Esophagus mucosa (tissue), 1 donor: ENCODE measurements around the gene CBFA2T3. TPM values are rescaled to one million over a fixed set of nuclear protein-coding genes. Genes with fewer than 3 reads are reported as not detected.
A peak's percentile ranks its signal among the peaks of the same experiment; 100 is the strongest.
"Not testable (repeated sequence)": the region's sequence is repeated elsewhere in the genome, so short reads cannot be mapped to it uniquely, and the experiment has no call there.

Source experiments
- ATAC-seq: fragments of 200-7000 bp; cut with Tn5 transposase; one replicate; pipeline ENCODE4 v1.9.1; 2020
- total RNA-seq: library from RNA; stranded (reverse); gene quantifications from one replicate; pipeline ENCODE4 v1.2.4, GENCODE V29; 2023
- donor health status: DM: yes; HTN: yes; CAD: no.

The CBFA2T3 gene
- total RNA-seq, 1 donor from 2014 or later, result 1.1 TPM

- ATAC-seq, result no peak
These were observed 35.6 kb upstream of the CBFA2T3 start for GRCh38 chr16:89012622-89012995.

GRCh38 chr16:89011909-89012621, 35.1 kb upstream of the CBFA2T3 start:
- no peak for ATAC-seq

GRCh38 chr16:89010210-89010925, 33.4 kb upstream of the CBFA2T3 start:
- ATAC-seq, result no peak

GRCh38 chr16:89009343-89010209, 32.6 kb upstream of the CBFA2T3 start:
- peak; percentile 67 for ATAC-seq

GRCh38 chr16:89008796-89009195, 31.8 kb upstream of the CBFA2T3 start:
- not testable (repeated sequence) for ATAC-seq

DNA sequence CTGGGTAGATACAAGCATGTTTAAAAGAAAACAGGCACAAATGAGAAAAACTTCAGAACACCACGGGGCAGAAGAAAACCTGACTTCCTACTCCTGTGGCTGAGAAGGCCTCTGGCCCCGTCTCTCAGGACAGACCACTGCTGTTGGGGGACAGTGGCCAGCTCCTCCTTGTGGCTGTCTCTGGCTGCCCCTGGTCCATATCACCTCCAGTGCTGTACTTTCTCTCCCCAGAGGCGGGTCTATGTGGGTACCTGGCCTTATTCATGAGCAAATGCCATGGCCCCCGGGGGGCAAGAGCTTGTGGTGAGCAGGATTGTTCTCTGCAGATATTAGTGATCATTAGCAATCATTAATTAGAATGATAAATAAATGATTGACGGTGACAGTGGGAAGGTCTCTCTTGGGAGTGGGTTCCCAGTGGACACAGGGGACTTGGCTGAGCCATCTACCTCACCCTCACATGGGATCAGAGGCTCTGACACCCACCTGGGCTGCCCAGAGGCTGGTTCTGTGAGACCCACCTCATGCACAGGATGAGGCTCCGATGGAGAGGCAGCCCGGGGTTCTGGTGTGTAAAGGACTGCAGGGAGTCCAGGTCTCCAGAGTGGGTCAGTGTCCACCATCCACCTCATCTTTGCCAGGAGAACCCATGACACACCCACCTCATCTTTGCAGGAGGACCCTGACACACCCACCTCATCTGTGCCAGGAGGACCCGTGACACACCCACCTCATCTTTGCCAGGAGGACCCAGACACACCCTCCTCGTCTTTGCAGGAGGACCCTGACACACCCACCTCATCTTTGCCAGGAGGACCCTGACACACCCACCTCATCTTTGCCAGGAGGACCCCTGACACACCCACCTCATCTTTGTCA, 30.6 kb upstream of the CBFA2T3 start:
- ATAC-seq, result no peak

DNA sequence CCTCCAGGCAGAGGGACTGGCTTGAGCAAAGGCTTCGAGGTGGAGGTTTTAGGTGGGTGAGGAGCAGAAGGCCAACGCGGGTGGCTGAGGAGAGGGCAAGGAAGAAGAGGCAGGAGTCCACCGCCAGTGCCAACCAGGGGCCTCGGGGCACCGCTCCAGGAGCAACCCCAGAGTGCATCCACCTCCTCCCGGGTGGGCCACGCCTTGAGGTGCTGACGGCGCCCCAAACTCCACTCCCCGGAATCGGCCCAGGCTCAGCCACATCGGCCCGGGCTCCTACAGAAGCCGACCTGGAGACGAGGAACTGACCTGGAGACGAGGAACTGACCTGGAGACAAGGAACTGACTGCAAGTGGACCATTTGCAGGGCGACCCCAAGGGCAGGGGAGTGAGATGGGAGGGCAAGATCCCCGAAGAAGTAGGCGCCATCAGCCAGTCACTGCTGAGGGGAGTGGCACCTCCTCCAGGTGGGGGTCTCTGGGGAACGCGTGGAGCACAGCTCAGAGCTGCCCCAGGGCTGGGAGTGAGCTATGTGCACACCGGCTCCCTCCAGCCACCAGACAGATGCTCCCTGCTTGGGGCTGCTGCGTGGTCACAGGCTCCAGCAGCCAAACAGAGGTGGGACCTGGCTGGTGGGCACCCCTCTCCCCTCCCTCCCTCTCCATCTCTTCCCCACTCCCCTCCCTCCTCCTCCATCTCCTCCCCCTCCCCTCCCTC, 29.2 kb upstream of the CBFA2T3 start:
- no peak for ATAC-seq

DNA sequence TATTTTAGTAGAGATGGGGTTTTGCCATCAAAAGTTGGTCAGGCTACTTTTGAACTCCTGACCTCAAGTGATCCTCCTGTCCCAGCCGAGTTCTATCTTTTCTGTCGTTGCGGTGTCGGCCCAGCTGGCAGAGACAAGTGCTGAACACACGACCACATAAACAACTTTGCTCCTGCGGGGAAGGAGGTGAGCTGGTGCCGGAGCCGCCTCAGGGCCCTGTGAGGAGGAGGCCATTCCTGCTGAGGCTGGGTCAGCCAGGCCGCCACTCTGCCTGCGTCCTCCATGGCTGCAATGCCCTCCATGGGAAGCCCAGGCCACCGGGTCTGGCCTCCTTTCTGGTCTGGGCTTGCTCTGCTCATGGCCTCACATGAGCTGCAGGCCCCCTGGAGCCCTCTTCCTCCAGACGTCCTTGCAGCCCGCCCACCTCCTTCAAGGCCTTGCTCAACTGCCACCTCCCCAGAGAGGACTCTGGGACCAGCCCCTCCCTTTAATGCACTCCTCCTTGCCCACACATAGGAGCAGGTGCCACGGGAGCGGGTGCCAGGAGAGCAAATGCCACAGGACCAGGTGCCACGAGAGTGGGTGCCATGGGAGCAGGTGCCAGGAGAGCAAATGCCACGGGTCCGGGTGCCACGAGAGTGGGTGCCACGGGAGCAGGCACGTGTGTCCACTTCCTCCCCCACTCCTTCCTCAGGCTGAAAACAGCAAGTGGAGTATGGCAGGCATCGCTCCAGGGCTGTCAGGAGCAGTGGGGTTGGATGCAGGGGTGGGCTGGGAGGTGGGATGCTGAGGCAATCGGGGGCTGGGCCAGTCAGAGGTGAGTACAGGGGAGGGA, 28.4 kb upstream of the CBFA2T3 start:
- ATAC-seq, result no peak

GRCh38 chr16:89004209-89004831, 27.3 kb upstream of the CBFA2T3 start:
- no peak for ATAC-seq

DNA sequence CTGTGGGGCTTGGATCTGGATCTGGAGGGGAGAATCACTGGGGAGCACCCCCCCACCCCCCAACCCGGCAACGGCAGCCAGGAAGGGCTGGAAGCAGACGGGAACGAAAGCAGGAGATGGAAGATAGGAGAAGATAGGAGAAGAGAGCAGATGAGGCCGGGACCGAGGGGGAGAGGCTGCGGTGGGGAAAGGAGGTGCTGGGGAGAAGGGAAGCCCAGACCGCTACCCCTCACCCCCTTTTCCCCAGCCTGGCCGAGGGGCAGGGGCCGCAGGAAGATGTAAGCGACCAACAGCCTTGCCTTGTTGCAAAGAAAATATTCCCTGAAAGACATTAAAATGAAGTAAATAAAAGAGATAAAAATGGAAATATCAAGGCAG, 26.8 kb upstream of the CBFA2T3 start:
- ATAC-seq, result no peak

DNA sequence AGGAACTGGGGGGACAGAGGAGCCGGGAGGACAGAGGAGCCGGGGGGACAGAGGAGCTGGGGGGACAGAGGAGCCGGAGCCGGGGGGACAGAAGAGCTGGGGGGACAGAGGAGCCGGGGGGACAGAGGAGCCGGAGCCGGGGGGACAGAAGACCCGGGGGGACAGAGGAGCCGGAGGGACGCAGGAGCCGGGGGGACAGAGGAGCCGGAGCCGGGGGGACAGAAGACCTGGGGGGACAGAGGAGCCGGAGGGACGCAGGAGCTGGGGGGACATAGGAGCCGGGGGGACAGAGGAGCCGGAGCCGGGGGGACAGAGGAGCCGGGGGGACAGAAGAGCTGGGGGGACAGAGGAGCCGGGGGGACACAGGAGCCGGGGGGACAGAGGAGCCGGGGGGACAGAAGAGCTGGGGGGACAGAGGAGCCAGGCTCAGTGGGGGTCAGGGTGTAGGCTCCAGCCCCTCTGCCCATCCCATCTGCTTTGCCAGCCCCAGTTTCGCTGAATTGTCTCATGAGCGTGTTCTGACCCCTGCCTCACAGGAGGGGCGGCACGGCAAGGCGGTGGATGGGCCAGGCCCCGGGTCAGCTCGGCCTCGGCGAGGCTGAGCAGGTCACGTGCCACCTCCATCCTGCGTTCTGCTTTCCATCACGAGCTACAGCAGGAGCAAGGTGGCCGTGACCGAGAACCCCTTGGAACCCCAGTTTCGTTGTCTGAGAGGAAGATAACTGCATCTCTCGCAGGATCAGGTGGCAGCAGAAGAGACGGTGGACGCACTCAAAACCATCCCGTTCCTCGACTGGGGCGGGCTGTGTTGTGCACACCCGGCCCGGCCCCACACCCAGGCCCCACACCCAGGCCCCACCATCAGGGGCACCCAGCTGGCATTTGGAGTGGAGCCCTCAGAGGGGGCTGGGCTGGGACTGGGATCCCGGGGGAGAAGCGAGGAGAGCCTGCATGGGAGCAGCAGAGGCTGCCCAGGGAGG, 26.1 kb upstream of the CBFA2T3 start:
- ATAC-seq, result no peak

- not testable (repeated sequence) for ATAC-seq
These were observed 25.1 kb upstream of the CBFA2T3 start for GRCh38 chr16:89002081-89002480.

- ATAC-seq, result peak; percentile 12
These were observed 24.4 kb upstream of the CBFA2T3 start for GRCh38 chr16:89001117-89002027.

DNA sequence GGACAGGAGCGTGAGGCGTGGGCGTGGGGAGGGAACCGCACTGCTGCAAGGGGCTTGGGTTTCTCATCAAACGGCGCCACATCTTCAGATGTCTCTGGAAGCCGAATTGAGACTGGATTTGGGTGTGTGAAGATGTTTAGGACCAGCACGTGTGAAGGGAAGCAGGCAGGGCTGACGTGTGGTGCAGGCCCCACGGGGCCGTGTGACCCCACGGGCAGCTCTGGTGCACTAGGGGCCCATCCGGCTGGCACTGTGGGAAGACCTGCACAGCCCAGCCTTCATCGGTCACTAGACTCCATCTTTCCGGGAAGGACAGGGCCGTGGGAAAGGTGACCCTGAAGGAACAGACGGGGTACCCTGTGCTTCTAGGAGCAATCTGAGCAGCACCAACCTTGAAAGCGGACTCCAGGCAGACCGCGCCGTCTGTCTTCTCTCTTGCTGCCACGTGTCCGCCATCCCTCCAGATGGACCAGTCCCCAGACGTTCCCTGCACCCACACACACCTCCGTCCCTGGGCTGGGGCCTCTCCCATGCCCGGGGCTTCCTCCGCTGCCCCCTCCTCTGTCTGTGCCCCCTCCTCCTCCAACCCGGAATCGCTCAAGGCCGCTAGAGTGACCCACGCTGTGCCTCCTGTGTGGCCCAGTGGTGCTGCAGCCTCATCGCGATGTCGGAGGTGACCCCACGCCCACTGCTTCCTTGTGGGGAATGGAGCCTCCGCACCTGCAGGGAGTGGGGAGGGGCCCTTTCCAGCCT, 23.4 kb upstream of the CBFA2T3 start:
- no peak for ATAC-seq

DNA sequence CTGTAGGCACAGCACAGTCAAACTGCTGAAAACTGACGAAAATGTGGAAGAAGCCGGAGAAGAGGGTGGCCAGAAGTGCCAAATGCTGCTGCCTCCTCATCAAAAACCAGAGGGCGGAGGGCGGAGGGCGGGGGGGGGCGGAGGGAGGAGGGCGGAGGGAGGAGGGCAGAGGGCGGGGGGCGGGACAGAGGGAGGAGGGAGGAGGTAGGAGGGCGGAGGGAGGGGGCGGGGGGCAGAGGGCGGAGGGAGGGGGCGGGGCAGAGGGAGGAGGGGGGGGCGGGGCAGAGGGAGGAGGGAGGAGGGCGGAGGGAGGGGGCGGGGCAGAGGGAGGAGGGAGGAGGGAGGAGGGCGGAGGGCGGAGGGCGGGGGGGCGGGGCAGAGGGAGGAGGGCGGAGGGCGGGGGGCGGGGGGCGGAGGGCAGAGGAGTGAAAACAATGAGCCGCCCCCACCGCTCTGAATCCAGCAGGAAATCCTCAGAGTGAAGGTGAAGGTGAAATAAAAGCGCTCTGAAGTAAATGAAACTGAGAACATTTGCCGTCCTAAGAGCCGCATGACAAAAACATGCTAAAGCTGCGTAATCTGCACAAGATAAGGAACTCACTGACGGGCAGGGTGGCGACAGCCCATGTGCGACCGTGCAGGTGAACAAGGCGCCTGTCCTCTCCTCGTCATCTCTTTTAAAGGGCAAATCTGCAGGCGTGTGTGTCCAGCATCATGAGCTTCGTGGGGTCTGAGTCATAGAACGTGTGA, 22.6 kb upstream of the CBFA2T3 start:
- ATAC-seq, result no peak
